Thymus (tissue), 11 donors: ENCODE measurements around the gene GAS7. TPM values are rescaled to one million over a fixed set of nuclear protein-coding genes. Genes with fewer than 3 reads are reported as not detected.

Source experiments
- DNase-seq, 9 donors: peaks; one replicate each; pipeline ENCODE4 v3.0.0-alpha.2; 2013; ENCODE audit warnings: low spot score in 9 of 9, low read depth in 6 of 9, missing footprints in 1 of 9
- H3K27ac ChIP-seq, 2 donors: one replicate each; pipeline ENCODE4 v1.5.1; 2013; ENCODE audit warnings: control low read depth in 1 of 2, low read depth in 1 of 2, low read length in 1 of 2, mild to moderate bottlenecking in 1 of 2, moderate library complexity in 1 of 2
- H3K27me3 ChIP-seq, 2 donors: one replicate each; pipeline ENCODE4 v1.5.1; 2013; ENCODE audit warnings: low read length in 1 of 2; ENCODE audit not compliant: control insufficient read depth in 2 of 2, insufficient read depth in 1 of 2
- H3K36me3 ChIP-seq, 2 donors: one replicate each; pipeline ENCODE4 v1.5.1; 2013; ENCODE audit warnings: low read length in 1 of 2, mild to moderate bottlenecking in 1 of 2, moderate library complexity in 1 of 2; ENCODE audit not compliant: control insufficient read depth in 2 of 2, insufficient read depth in 2 of 2
- H3K4me1 ChIP-seq, 2 donors: one replicate each; pipeline ENCODE4 v1.5.1; 2013; ENCODE audit warnings: low read length in 2 of 2; ENCODE audit not compliant: control insufficient read depth in 2 of 2, insufficient read depth in 2 of 2
- H3K4me3 ChIP-seq, 2 donors: one replicate each; pipeline ENCODE4 v1.5.1; 2013; ENCODE audit warnings: low read length in 2 of 2, control low read depth in 1 of 2, mild to moderate bottlenecking in 1 of 2
- H3K9me3 ChIP-seq, 2 donors: one replicate each; pipeline ENCODE4 v1.5.1; 2013; ENCODE audit warnings: low read length in 1 of 2, mild to moderate bottlenecking in 1 of 2; ENCODE audit not compliant: control insufficient read depth in 2 of 2, insufficient read depth in 1 of 2
- WGBS: extraction: QIAGEN DNeasy Blood & Tissue Kit; methylation state at CpG from one replicate; pipeline ENCODE4 v1.1.7; 2013; 5-methylcytosine and 5-hydroxymethylcytosine counted together
- polyA plus RNA-seq: library from polyadenylated mRNA; stranded (reverse); fragments of 200-250 nt; gene quantifications from one replicate; pipeline ENCODE4 v1.2.3, GENCODE V29; 2013
- total RNA-seq: library from RNA; stranded (reverse); fragments of 120-200 nt; gene quantifications from one replicate; pipeline ENCODE4 v1.2.4, GENCODE V29; 2013
- donor health status: healthy.

The GAS7 gene
- total and polyA plus RNA-seq, 2 donors, result 4.3 to 9.7 TPM

- Histone ChIP-seq H3K4me3 (no peak overlapping the region), H3K9me3 (no peaks in the 10 kb centered on the region), H3K27ac (no peak overlapping the region), H3K4me1 (no peaks in the 10 kb centered on the region), H3K36me3 (no peaks in the 10 kb centered on the region), H3K27me3 (no peaks in the 10 kb centered on the region)
- DNase-seq, result no peak
Observed at GRCh38 chr17:9883451-9883850, 315.0 kb downstream of the GAS7 start.

- Histone ChIP-seq H3K27me3 (no peaks in the 10 kb centered on the region), H3K4me1 (no peaks in the 10 kb centered on the region), H3K4me3 (no peak overlapping the region), H3K27ac (no peak overlapping the region), H3K36me3 (no peaks in the 10 kb centered on the region), H3K9me3 (no peaks in the 10 kb centered on the region)
- WGBS, result 74% methylated on average over 3 of the region's 3 CpGs
- no peak for DNase-seq
Observed at GRCh38 chr17:9880582-9880999, 317.8 kb downstream of the GAS7 start.

GRCh38 chr17:9878786-9879525, 319.4 kb downstream of the GAS7 start:
- Histone ChIP-seq H3K27ac (no peak overlapping the region), H3K27me3 (no peaks in the 10 kb centered on the region), H3K4me3 (no peak overlapping the region), H3K9me3 (no peaks in the 10 kb centered on the region), H3K4me1 (no peaks in the 10 kb centered on the region), H3K36me3 (no peaks in the 10 kb centered on the region)
- DNase-seq, result no peak
- WGBS, result 94% methylated on average over 8 of the region's 8 CpGs

GRCh38 chr17:9878356-9878755, 320.1 kb downstream of the GAS7 start:
- Histone ChIP-seq H3K36me3 (no peaks in the 10 kb centered on the region), H3K9me3 (no peaks in the 10 kb centered on the region)
- DNase-seq, result no peak

GRCh38 chr17:9875441-9875840, 323.0 kb downstream of the GAS7 start:
- Histone ChIP-seq H3K36me3 (no peaks in the 10 kb centered on the region), H3K27me3 (no peaks in the 10 kb centered on the region), H3K4me3 (no peak overlapping the region), H3K4me1 (no peaks in the 10 kb centered on the region), H3K9me3 (no peaks in the 10 kb centered on the region), H3K27ac (no peak overlapping the region)
- 34% methylated on average over 3 of the region's 3 CpGs for WGBS
- DNase-seq, result no peak

More at GRCh38 chr17:9878356-9878755, 320.1 kb downstream of the GAS7 start:
- H3K4me1 ChIP-seq, result no peaks in the 10 kb centered on the region
- WGBS, result 82% methylated on average over 3 of the region's 3 CpGs
- no peak overlapping the region for H3K27ac ChIP-seq
- H3K4me3 ChIP-seq, result no peak overlapping the region
- no peaks in the 10 kb centered on the region for H3K27me3 ChIP-seq

GRCh38 chr17:9874722-9875121, 323.7 kb downstream of the GAS7 start:
- DNase-seq, result no peak

GRCh38 chr17:9872852-9873251, 325.6 kb downstream of the GAS7 start:
- H3K4me1 ChIP-seq, result no peaks in the 10 kb centered on the region
- H3K36me3 ChIP-seq, result no peaks in the 10 kb centered on the region
- H3K27ac ChIP-seq, result no peak overlapping the region
- no peak for DNase-seq
- no peaks in the 10 kb centered on the region for H3K9me3 ChIP-seq
- H3K4me3 ChIP-seq, result no peak overlapping the region
- H3K27me3 ChIP-seq, result no peaks in the 10 kb centered on the region
- 85% methylated on average over 6 of the region's 6 CpGs for WGBS

More at GRCh38 chr17:9874722-9875121, 323.7 kb downstream of the GAS7 start:
- 79% methylated on average over 3 of the region's 3 CpGs for WGBS
- Histone ChIP-seq H3K27ac (no peak overlapping the region), H3K36me3 (no peaks in the 10 kb centered on the region), H3K27me3 (no peaks in the 10 kb centered on the region), H3K4me1 (no peaks in the 10 kb centered on the region), H3K4me3 (no peak overlapping the region), H3K9me3 (no peaks in the 10 kb centered on the region)

- no peaks in the 10 kb centered on the region for H3K4me1 ChIP-seq
- no peak for DNase-seq
- WGBS, result 93% methylated on average over 3 of the region's 3 CpGs
- no peak overlapping the region for H3K4me3 ChIP-seq
- H3K36me3 ChIP-seq, result no peaks in the 10 kb centered on the region
- no peak overlapping the region for H3K27ac ChIP-seq
- no peaks in the 10 kb centered on the region for H3K27me3 ChIP-seq
- H3K9me3 ChIP-seq, result no peaks in the 10 kb centered on the region
Observed at GRCh38 chr17:9868552-9868951, 329.9 kb downstream of the GAS7 start.

GRCh38 chr17:9865586-9865985, 332.8 kb downstream of the GAS7 start:
- DNase-seq, result no peak
- no peaks in the 10 kb centered on the region for H3K9me3 ChIP-seq
- H3K27ac ChIP-seq, result no peak overlapping the region
- H3K4me1 ChIP-seq, result no peaks in the 10 kb centered on the region
- H3K4me3 ChIP-seq, result no peak overlapping the region
- 63% methylated on average over 1 of the region's 1 CpG for WGBS
- H3K36me3 ChIP-seq, result no peaks in the 10 kb centered on the region
- no peaks in the 10 kb centered on the region for H3K27me3 ChIP-seq
